Endodermal cell (in vitro differentiated cells): ENCODE results near the gene SEMA5A. TPM values are rescaled to one million over a fixed set of nuclear protein-coding genes. Genes with fewer than 3 reads are reported as not detected.
A peak's percentile ranks its signal among the peaks of the same experiment; 100 is the strongest.

Experiments used
- DNase-seq: peaks from one replicate; pipeline ENCODE4 v3.0.0-alpha.2; 2017
- H3K27ac ChIP-seq: 2 replicates; pipeline ENCODE4 v1.5.1; 2013; ENCODE audit warnings: mild to moderate bottlenecking, low read depth, low read length, moderate library complexity
- H3K27me3 ChIP-seq: 2 replicates; pipeline ENCODE4 v1.6.1; 2013; ENCODE audit warnings: mild to moderate bottlenecking, low read length, moderate library complexity; ENCODE audit not compliant: insufficient read depth, control insufficient read depth, poor library complexity, severe bottlenecking
- H3K36me3 ChIP-seq: 2 replicates; pipeline ENCODE4 v1.7.0; 2013; ENCODE audit warnings: mild to moderate bottlenecking, low read length, moderate library complexity; ENCODE audit not compliant: control insufficient read depth, insufficient read depth
- H3K4me1 ChIP-seq: one replicate; pipeline ENCODE4 v1.7.0; 2013; ENCODE audit warnings: low read length; ENCODE audit not compliant: control insufficient read depth, insufficient read depth
- H3K4me3 ChIP-seq: 2 replicates; pipeline ENCODE4 v1.5.1; 2013; ENCODE audit warnings: mild to moderate bottlenecking, low read length, moderate library complexity
- H3K9ac ChIP-seq: 2 replicates; pipeline ENCODE4 v1.6.1; 2013; ENCODE audit warnings: mild to moderate bottlenecking, low read length, moderate library complexity; ENCODE audit not compliant: poor library complexity, severe bottlenecking; ENCODE audit errors: extremely low read depth
- H3K9me3 ChIP-seq: 2 replicates; pipeline ENCODE4 v1.6.1; 2013; ENCODE audit warnings: mild to moderate bottlenecking, low read length, moderate library complexity; ENCODE audit not compliant: control insufficient read depth
- H3K27ac Mint-ChIP-seq: 2 replicates; pipeline ENCODE4 v1.8.0; 2020; ENCODE audit warnings: mixed read lengths
- H3K27me3 Mint-ChIP-seq: 2 replicates; pipeline ENCODE4 v1.8.0; 2021; ENCODE audit warnings: mild to moderate bottlenecking, mixed read lengths; ENCODE audit not compliant: insufficient read depth
- H3K36me3 Mint-ChIP-seq: 2 replicates; pipeline ENCODE4 v1.8.0; 2020; ENCODE audit warnings: low read depth, mixed read lengths
- H3K4me1 Mint-ChIP-seq: 2 replicates; pipeline ENCODE4 v1.8.0; 2020; ENCODE audit warnings: mixed read lengths
- H3K4me3 Mint-ChIP-seq: 2 replicates; pipeline ENCODE4 v1.8.0; 2020; ENCODE audit warnings: mild to moderate bottlenecking, moderate library complexity, mixed read lengths
- H3K9me3 Mint-ChIP-seq: 2 replicates; pipeline ENCODE4 v1.8.0; 2020; ENCODE audit warnings: mild to moderate bottlenecking, mixed read lengths
- CTCF ChIP-seq: fragments of 200-600 bp; sonication (generic); conservative IDR thresholded peaks from 2 replicates; pipeline ENCODE4 v1.5.0; 2021; ENCODE audit warnings: antibody characterized with exemption, mild to moderate bottlenecking
- WGBS, 2 experiments: methylation state at CpG; one replicate each; pipeline versions ENCODE4 v1.1.5 to v1.1.7; 2013; ENCODE audit warnings: missing lambda C conversion rate in 2 of 2, mixed read lengths in 1 of 2; ENCODE audit not compliant: insufficient coverage in 1 of 2, insufficient read length in 1 of 2; 5-methylcytosine and 5-hydroxymethylcytosine counted together
- total RNA-seq, 2 donors: library from RNA; stranded (reverse); fragmentation: NEBNext Ultra II Directional in 1 of 2; extraction: Animal tissue kit (Norgen Biotek cat#: 25700) in 1 of 2; gene quantifications; 2 replicates in 1 of 2; 3 replicates in 1 of 2; pipeline ENCODE4 v1.2.1, GENCODE V29; 2021

SEMA5A gene
- total RNA-seq, 2 donors from 2014 or later: 46.8 to 77.8 TPM

GRCh38 chr5:9519537-9519936, 26.3 kb downstream of the SEMA5A start:
- no peak overlapping the region for H3K4me3 Mint-ChIP-seq
- DNase-seq: no peak
- peaks cover 5% of the 10 kb centered on the region for H3K4me1 Mint-ChIP-seq
- H3K27ac Mint-ChIP-seq: no peak overlapping the region
- no peaks in the 10 kb centered on the region for H3K27me3 Mint-ChIP-seq
- H3K4me3 ChIP-seq: no peak overlapping the region
- H3K4me1 ChIP-seq: no peaks in the 10 kb centered on the region
- H3K27me3 ChIP-seq: no peaks in the 10 kb centered on the region
- no peaks in the 10 kb centered on the region for H3K9me3 ChIP-seq
- no peaks in the 10 kb centered on the region for H3K9me3 Mint-ChIP-seq
- H3K27ac ChIP-seq: no peak overlapping the region
- H3K9ac ChIP-seq: no peak overlapping the region
- H3K36me3 ChIP-seq: peaks cover 61% of the 10 kb centered on the region
- no peak for TF ChIP-seq CTCF
- peaks cover 13% of the 10 kb centered on the region for H3K36me3 Mint-ChIP-seq
- 93 to 100% methylated on average over 2 to 4 of the region's 4 CpGs for WGBS, 2 experiments

- H3K4me1 ChIP-seq: no peaks in the 10 kb centered on the region
- peak; percentile 83 for DNase-seq
- no peaks in the 10 kb centered on the region for H3K27me3 Mint-ChIP-seq
- no peak overlapping the region for H3K9ac ChIP-seq
- H3K4me1 Mint-ChIP-seq: peaks cover 5% of the 10 kb centered on the region
- no peaks in the 10 kb centered on the region for H3K9me3 Mint-ChIP-seq
- no peaks in the 10 kb centered on the region for H3K36me3 Mint-ChIP-seq
- H3K27ac ChIP-seq: no peak overlapping the region
- H3K36me3 ChIP-seq: peaks cover 39% of the 10 kb centered on the region
- no peaks in the 10 kb centered on the region for H3K9me3 ChIP-seq
- no peaks in the 10 kb centered on the region for H3K27me3 ChIP-seq
- no peak overlapping the region for H3K4me3 ChIP-seq
- no peak overlapping the region for H3K4me3 Mint-ChIP-seq
- no peak overlapping the region for H3K27ac Mint-ChIP-seq
- TF ChIP-seq CTCF: peak; percentile 66
- WGBS, 2 experiments: 78 to 83% methylated on average over 4 to 5 of the region's 5 CpGs
Measured at GRCh38 chr5:9516591-9516990, 29.3 kb downstream of the SEMA5A start.

- no peak overlapping the region for H3K27ac ChIP-seq
- H3K27me3 ChIP-seq: no peaks in the 10 kb centered on the region
- DNase-seq: no peak
- Mint-ChIP-seq H3K4me1 (peaks cover 5% of the 10 kb centered on the region), H3K27ac (no peak overlapping the region), H3K4me3 (no peak overlapping the region), H3K36me3 (no peaks in the 10 kb centered on the region), H3K27me3 (no peaks in the 10 kb centered on the region), H3K9me3 (no peaks in the 10 kb centered on the region)
- no peak for TF ChIP-seq CTCF
- H3K9me3 ChIP-seq: no peaks in the 10 kb centered on the region
- 89 to 96% methylated on average over 3 of the region's 3 CpGs for WGBS, 2 experiments
- no peak overlapping the region for H3K4me3 ChIP-seq
- no peak overlapping the region for H3K9ac ChIP-seq
- peaks cover 44% of the 10 kb centered on the region for H3K36me3 ChIP-seq
- H3K4me1 ChIP-seq: no peaks in the 10 kb centered on the region
Measured at GRCh38 chr5:9515436-9515835, 30.4 kb downstream of the SEMA5A start.
